HG03460 (cell line): ENCODE data around the gene UNC13C.
"Not testable (repeated sequence)": the region's sequence is repeated elsewhere in the genome, so short reads cannot be mapped to it uniquely, and the experiment has no call there.

Source experiments
- ATAC-seq: cut with Tn5 transposase; IDR thresholded peaks from one replicate; pipeline ENCODE4 v1.9.1; 2021; ENCODE audit not compliant: unreplicated experiment

UNC13C gene

DNA sequence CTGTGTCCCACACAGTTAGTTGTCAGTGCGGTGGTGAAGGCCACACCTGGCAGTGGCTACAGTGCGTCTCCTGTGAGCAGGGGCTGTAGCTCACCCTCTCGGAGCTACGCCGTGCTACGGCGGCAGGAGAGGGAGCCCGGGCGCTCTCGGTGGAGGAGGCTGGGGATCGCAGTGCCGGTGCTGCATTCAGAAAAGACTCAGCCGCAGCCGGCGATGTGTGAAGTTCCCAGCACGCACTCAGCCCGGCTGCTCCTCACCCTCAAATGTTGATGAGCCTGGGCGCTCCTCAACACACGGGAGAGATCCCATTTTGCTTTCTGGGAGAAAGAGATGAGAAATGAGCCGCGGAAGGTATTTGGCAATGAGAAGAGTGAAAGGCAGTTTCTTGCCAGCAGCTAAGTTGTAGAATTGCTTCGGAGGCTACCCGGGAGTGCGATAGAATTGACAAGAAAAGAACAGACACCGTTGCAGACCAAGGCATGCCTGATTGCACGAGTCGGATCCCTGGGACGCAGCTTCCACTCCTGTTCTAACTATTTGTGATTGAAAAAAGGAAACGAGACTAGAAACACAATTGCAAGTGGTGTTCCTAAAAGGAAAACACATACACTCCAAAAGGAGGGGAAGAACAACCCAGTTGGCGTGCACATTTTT is at the start of gene UNC13C:
TSS of gene UNC13C (plus strand) at position 189 of the 654 bp plus-strand sequence. CDS start 34,463 bp downstream, outside the sequence.
- ATAC-seq = no peak

- no peak for ATAC-seq
Observed at GRCh38 chr15:53936137-53936536, 42.1 kb upstream of the UNC13C start.

DNA sequence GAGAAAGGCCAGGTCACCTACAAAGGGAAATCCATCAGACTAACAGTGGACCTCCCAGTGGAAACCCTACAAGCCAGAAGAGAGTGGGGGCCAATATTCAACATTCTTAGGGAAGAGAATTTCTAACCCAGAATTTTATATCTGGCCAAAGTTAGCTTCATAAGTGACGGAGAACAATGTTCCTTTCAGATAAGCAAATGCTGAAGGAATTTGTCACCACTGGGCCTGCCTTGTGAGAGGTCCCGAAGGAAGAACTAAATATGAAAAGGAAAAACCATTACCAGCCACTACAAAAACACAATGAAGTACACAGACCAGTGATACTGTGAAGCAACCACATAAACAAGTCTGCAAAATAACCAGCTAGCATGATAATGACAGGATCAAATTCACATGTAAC is 40.6 kb upstream of the UNC13C start:
- ATAC-seq = not testable (repeated sequence)

DNA sequence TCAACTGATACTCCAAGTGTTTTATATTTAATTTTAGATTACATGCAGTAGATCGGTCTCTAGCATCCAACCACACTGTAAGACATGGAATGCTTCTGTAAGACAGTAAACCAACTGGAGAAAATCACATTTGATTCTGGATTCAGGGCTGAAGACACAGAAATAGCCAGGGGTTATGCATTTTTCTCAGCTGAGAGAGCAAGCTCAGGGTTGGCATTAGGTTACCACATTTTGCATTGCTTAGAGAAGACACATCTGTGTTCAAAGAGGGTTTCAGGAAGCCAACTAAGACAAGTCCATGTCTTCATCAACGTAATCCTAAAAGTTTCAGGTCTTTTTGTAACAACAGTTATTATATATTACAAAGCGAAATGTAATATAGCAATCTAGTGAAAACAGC is 27.7 kb upstream of the UNC13C start:
- no peak for ATAC-seq

DNA sequence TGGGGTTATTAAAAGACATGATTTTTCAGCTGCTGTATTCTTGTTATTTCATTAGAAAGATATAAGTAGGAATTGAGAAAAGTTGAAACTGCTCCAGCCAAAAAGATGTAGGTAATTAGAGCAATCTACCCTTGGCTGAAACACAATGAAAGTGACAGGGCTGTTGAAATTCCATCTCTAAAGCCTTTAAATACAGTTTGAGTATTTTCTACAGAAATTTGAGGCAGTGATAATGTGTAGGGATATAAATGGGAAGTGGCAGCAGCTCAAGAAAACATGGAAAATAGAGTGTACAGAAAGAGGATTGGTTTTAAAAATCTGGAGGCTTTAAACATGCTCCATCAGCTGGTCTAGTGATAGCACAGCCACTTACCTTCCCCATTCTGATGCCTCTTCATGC is 22.8 kb upstream of the UNC13C start:
- ATAC-seq = no peak

GRCh38 chr15:53962646-53963561 is 15.3 kb upstream of the UNC13C start:
- no peak for ATAC-seq

DNA sequence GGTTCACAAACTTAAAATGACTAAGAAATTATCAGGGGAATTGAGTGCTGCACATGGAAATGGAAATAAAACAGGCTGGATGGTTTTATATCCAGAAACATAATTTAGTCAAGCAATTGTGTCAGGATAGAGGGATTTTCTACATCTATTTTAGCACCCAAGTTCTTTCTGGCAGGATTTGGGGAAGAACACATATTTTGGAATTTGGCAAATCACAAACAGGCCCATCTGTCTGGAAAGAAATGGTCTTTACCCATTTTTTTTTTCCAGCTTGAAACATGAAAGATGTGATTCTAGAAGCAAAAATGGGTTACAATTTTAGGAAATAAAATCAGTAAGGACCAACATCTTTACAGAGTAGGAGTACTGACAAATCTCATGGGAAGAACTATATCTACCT is 14.4 kb upstream of the UNC13C start:
- ATAC-seq = no peak

DNA sequence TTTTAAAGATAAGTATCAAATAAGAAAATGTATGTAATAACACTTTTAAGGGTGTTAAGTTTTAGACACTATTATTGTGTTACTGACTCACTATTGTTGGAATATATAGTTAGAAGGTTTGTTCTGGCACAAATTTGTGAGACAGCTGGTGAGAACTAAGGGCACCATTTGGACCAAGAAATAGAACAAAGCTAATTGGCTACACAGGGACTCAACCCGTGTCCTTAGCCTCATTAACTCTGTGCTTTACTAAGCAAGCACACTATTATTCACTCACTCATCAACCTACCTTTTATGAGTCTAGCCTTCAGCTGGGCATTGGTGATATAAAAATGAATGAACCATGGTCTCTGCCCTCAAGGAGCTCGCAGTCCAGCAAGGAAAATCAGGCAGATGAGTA is 4.1 kb upstream of the UNC13C start:
- no peak for ATAC-seq

DNA sequence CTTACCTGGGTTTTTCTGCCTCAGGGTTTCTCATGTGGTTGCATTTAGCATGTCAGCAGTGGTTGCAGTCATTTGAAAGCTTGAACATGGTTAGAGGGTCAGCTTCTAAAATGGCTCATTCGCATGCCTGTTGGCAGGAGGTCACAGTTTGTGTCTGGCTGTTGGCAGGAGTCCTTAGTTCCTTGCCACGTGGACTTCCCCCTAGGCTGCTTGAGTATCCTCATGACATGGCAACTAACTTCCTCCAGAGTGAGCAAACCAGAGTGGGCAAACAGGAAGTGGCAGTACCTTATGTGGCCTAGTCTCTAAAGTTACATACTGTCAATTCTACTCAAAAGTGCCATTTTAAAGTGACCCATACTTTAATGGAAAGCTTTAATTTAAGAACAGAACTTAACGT is 3.4 kb upstream of the UNC13C start:
- ATAC-seq = no peak

DNA sequence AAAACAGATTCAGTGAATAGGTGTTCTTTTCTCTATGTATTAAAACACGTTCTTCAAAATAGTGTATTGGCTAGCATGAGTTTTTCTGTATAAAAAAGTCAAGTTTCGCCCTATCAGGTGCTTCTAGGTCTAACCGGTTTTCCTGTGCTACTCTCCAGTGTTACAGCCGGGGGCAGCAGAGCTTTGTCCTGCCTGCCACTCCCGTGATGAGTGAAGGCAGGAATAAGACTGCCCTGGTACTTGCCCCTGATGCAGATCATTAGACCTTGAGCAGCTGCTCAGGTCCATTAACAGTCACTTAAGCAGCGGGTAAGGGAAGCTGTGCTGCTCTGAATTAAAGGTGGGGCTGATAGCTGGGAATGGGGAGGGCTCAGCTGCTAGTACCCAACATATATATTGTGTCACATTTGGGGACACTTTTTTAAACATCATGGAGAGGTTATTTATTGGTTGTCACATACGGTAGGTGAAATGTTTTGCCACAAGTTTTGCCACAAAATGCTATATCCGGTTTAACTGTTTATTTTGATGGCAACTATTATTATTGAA is 1.3 kb upstream of the UNC13C start:
- ATAC-seq = no peak

DNA sequence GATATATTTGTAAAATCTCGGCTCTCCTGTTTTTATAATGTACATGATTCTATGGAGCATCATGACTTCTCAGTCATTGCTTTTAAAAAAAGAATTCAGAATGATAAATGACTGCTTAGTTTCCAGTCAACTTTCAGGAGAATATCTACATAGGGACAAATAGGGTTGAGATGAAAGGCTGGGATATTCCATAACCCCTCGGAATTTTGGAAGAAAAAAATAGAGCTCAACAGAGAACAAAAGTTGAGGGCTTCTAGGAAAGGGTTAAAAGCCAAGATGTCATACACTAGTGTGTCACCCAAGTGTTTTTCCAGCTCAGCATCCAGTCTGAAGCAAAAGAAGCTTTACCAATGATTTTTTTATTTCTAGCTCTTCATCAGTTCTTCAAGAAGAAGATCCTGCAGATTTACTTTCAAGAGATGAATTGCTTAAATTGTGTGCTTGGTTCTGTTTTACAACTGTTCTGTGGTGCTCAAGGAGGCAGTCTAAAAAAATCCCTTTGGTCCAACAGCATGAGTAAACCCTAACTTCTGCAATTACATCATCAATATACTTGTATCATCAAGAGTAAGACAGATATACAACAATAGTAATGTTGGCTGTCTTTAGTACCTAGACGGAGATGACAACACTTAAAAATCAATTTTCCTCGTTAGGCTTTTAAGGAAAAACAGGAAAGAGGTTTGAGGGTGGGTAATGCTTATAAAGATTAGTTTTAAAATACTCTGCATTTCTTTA is 979 bp downstream of the UNC13C start:
- no peak for ATAC-seq

GRCh38 chr15:53980021-53980420 is 1.8 kb downstream of the UNC13C start:
- ATAC-seq = no peak

- ATAC-seq = no peak
Observed at GRCh38 chr15:53982071-53982680, 3.9 kb downstream of the UNC13C start.

DNA sequence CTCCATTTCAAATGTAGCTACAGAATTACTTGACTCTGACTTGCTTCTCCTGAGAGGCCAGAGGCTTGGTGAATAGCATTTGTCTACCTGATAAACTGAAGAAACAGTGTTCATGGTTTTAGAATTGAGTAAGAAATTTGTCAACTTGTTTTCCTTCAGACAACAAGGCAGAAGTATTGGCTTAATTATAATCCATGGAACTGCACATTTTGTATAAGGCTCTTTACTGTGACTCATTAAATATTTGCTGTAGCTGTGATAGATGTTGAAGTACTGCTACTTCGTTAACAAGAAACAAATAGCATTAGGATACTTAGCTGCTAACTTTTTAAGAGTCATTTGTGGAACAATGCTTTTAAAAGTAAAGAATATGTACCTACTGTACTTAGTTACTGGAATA is 4.6 kb downstream of the UNC13C start:
- no peak for ATAC-seq

DNA sequence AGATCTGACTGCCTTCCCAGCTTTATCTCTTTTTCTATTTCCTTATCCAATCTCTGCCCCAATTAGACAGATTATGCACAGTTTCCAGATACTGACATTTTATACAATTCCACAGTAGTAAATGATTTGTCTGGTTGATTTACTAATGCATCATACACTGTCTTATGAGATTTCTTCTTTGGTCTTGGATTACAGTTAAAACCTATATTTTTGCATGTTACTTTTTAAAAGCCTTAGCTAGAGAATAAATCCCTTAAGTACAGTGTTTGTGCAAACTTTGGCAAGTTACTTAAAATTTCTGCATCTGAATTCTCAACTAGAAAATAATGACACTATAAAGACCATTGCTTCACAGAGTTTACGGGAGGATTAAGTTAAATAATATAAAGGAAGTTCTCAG is 6.0 kb downstream of the UNC13C start:
- ATAC-seq = no peak

DNA sequence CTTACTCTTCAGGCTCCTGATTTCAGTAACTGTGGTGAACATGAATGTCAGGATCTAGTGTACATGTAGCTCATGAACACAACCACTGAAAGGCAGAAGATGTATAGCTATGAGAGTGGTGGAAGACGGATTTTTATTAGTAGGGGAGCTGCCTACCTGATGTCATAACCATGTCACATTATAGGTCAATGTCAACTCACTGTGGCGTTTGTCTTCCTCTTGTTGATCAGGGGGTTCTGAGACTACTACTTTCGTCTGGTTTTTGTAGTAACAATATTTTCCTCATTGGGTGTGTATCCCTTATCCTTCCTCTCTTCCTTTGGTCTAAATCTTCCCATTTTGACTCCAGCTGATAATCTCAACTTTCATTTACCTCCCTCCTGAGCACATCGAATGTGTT is 7.3 kb downstream of the UNC13C start:
- no peak for ATAC-seq

DNA sequence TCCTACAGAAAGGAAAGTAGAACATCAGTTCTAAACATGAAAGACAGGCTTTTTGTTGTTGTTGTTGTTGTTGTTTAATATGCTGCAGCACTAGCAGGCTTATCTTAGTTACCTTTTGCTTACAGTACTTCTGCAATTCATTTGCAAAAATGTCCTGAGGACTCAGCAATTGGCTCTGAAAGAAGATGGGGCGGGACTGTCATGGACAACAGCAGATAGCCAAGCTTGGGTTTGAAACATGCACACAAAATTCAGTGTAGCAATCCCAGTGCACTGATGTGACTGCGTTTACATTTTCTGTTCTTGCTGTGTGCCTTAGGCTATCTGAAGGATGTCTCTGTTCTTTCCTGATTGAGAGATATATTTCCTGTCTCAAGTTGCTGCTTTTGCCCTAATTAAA is 9.2 kb downstream of the UNC13C start:
- ATAC-seq = no peak

DNA sequence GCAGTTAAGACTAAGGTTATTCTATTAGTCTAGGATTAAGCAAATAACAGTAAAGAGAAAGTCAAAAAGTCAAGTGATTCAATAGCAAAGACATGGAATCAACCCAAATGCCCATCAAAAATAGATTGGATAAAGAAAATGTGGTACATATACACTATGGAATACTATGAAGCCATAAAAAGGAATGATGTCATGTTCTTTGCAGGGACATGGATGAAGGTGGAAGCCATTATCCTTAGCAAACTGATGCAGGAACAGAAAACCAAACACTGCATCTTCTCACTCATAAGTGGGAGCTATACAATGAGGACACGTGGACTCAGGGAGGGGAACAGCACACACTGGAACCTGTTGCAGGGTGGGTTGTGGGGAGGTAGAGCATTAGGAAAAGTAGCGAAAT is 29.0 kb downstream of the UNC13C start:
- ATAC-seq = no peak

DNA sequence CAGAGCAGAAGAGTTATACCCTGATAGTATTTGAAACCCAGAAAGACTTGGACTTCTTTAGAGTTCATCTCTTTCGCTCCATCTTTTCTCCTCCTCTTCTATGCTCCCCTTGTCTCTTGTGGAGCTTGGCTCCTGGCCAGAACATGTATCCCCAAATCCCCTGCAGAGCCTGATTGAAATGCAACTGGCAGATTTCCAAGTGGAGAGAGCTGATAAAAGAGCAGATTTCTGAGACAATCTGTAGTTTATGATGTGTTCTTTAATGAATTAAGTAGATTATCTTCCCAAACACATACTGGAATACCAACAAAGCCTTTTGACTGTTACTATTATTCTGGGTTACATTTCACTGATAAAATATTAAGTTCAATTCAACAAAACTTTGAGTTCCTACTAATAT is 33.4 kb downstream of the UNC13C start:
- ATAC-seq = no peak

- no peak for ATAC-seq
Observed at GRCh38 chr15:54014067-54014655, 35.9 kb downstream of the UNC13C start.

- ATAC-seq = no peak
Observed at GRCh38 chr15:54017251-54017650, 39.0 kb downstream of the UNC13C start.
